Endothelial cell (in vitro differentiated cells): Measurements from ENCODE around the gene S100A6. TPM values are rescaled to one million over a fixed set of nuclear protein-coding genes. Genes with fewer than 3 reads are reported as not detected.
"Not testable (repeated sequence)": the region's sequence is repeated elsewhere in the genome, so short reads cannot be mapped to it uniquely, and the experiment has no call there.

Source experiments
- DNase-seq: peaks from one replicate; pipeline ENCODE4 v3.0.0; 2021; ENCODE audit warnings: low spot score
- H3K27ac Mint-ChIP-seq: one replicate; pipeline ENCODE4 v1.8.0; 2021; ENCODE audit warnings: mixed read lengths, inconsistent platforms; ENCODE audit not compliant: unreplicated experiment
- H3K27me3 Mint-ChIP-seq: one replicate; pipeline ENCODE4 v1.8.0; 2021; ENCODE audit warnings: mild to moderate bottlenecking, moderate library complexity, mixed read lengths, inconsistent platforms; ENCODE audit not compliant: unreplicated experiment
- H3K36me3 Mint-ChIP-seq: one replicate; pipeline ENCODE4 v1.8.0; 2021; ENCODE audit warnings: mild to moderate bottlenecking, low read depth, mixed read lengths, inconsistent platforms; ENCODE audit not compliant: unreplicated experiment
- H3K4me1 Mint-ChIP-seq: one replicate; pipeline ENCODE4 v1.8.0; 2021; ENCODE audit warnings: mild to moderate bottlenecking, mixed read lengths, inconsistent platforms; ENCODE audit not compliant: unreplicated experiment
- H3K4me3 Mint-ChIP-seq: one replicate; pipeline ENCODE4 v1.8.0; 2021; ENCODE audit warnings: mild to moderate bottlenecking, mixed read lengths, inconsistent platforms; ENCODE audit not compliant: unreplicated experiment
- H3K9me3 Mint-ChIP-seq: one replicate; pipeline ENCODE4 v1.8.0; 2021; ENCODE audit warnings: mixed read lengths, inconsistent platforms; ENCODE audit not compliant: unreplicated experiment
- total RNA-seq: library from RNA; stranded (reverse); fragmentation: NEBNext Ultra II Directional; extraction: Animal tissue kit (Norgen Biotek cat#: 25700); gene quantifications from one replicate; pipeline ENCODE4 v1.2.1, GENCODE V29; 2021; ENCODE audit not compliant: unreplicated experiment
- TF ChIP-seq, protein P1 (sequence below): fragments of 200-600 bp; sonication (generic); IDR thresholded peaks from one replicate; pipeline ENCODE4 v1.5.0; 2021; ENCODE audit warnings: antibody characterized with exemption; ENCODE audit not compliant: unreplicated experiment

S100A6 gene
- total RNA-seq, 1 donor from 2014 or later: 11.9 TPM

DNA sequence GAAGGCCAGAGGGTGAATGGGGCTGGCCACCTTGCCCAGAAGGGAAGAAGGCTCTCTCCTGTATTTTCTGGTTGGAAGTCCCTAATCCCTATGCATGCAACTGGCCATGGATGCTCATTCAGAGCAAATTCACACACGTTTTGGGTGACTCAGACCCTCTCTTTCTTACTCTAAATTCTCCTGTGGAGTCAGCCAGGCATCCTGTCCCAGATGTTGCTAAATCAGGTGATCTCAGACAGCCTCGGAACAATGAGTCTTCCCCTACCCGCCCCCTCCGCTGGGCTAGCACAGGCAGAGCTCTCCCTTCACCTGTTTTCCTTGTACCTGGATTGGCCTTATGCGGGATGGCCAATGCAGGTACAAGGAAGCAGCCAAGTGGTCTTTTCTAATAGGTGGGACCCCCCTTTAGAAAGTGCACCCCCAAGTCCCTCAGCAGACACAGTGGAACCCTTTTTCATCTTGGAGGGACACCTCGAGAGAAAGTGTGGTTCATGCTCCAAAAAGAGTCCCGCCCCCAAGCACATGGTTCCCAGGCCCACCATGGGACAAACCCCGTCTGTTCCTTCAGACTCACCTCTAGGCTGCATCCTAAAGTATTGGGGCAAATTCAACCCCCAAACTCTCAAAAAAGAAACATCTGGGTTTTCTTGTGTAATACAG lies 8.6 kb downstream of the S100A6 start:
- Mint-ChIP-seq H3K9me3 (no peaks in the 10 kb centered on the region), H3K27me3 (no peaks in the 10 kb centered on the region), H3K36me3 (no peaks in the 10 kb centered on the region), H3K4me3 (no peak overlapping the region), H3K4me1 (peaks cover under 1% of the 10 kb centered on the region), H3K27ac (no peak overlapping the region)
- no peak for DNase-seq
- TF ChIP-seq, protein P1, sequence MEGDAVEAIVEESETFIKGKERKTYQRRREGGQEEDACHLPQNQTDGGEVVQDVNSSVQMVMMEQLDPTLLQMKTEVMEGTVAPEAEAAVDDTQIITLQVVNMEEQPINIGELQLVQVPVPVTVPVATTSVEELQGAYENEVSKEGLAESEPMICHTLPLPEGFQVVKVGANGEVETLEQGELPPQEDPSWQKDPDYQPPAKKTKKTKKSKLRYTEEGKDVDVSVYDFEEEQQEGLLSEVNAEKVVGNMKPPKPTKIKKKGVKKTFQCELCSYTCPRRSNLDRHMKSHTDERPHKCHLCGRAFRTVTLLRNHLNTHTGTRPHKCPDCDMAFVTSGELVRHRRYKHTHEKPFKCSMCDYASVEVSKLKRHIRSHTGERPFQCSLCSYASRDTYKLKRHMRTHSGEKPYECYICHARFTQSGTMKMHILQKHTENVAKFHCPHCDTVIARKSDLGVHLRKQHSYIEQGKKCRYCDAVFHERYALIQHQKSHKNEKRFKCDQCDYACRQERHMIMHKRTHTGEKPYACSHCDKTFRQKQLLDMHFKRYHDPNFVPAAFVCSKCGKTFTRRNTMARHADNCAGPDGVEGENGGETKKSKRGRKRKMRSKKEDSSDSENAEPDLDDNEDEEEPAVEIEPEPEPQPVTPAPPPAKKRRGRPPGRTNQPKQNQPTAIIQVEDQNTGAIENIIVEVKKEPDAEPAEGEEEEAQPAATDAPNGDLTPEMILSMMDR: no peak

DNA sequence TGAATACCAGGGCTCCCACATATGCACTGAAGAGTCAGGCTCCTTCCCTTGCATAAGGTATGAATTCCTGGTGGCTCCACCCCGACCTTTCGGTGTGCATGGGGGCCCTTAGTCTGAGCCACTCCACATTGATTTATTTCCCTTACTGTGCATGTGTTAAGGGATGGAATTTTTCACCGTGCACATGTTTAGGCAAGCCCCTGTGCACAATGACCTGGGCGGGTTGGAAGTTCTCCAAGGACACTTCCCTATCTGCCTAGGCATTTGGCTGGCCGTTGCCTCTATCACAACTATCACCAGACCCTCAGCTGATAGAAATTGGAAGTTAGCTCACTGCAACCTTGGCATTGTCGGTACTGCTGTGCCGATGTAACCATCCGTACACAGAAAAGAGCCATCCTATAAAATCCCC lies 9.7 kb downstream of the S100A6 start:
- DNase-seq: no peak
- Mint-ChIP-seq H3K27me3 (no peaks in the 10 kb centered on the region), H3K36me3 (no peaks in the 10 kb centered on the region), H3K9me3 (no peaks in the 10 kb centered on the region), H3K4me1 (no peaks in the 10 kb centered on the region), H3K4me3 (no peak overlapping the region), H3K27ac (no peak overlapping the region)
- TF ChIP-seq, protein P1: no peak

DNA sequence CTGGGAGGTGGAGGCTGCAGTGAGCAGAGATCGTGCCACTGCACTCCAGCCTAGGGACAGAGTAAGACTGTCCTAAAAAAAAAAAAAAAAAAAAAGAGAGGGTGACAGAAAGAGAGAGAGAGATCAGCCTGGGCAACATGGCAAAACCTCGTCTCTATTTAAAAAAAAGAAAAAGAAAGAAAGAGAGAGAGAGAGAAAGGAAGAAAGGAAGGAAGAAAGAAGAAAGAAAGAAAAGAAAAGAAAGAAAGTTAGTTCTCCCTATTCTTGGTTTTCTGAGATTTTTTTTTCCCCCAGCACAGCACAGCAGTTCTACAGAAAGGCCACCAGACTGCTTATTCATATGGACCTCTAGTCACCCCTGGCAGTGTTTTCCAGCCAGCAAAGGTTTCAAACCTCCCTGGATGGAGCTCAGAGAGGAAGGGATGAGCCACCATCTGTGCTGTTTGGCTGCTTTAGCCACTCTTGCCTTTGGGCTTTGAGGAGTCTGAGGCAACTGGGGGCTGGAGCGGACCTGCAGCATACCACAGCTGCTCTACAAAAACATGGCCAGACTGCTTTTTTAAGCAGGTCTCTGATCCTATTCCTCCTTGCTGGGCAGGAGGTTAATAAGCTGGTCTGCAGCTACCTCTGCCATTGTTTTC lies 10.6 kb downstream of the S100A6 start:
- Mint-ChIP-seq H3K36me3 (no peaks in the 10 kb centered on the region), H3K9me3 (no peaks in the 10 kb centered on the region), H3K27ac (no peak overlapping the region), H3K4me3 (no peak overlapping the region), H3K4me1 (no peaks in the 10 kb centered on the region), H3K27me3 (no peaks in the 10 kb centered on the region)
- DNase-seq: no peak
- TF ChIP-seq, protein P1: no peak

DNA sequence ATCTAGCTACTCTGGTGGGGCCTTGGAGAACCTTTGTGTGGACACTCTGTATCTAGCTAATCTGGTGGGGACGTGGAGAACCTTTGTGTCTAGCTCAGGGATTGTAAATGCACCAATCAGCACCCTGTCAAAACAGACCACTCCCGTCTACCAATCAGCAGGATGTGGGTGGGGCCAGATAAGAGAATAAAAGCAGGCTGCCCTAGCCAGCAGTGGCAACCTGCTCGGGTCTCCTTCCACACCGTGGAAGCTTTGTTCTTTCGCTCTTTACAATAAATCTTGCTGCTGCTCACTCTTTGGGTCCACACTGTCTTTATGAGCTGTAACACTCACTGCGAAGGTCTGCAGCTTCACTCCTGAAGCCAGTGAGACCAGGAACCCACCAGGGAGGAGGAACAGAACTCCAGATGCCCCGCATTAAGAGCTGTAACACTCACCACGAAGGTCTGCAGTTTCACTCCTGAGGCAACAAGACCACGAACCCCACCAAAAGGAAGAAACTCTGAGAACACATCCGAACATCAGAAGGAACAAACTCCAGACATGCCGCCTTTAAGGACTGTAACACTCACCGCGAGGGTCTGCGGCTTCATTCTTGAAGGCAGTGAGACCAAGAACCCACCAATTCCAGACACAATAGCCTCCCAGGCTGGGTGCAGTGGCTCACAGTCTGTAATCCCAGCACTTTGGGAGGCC lies 13.3 kb downstream of the S100A6 start:
- H3K4me1 Mint-ChIP-seq, DNase-seq, H3K9me3 Mint-ChIP-seq, H3K36me3 Mint-ChIP-seq, H3K27ac Mint-ChIP-seq, H3K27me3 Mint-ChIP-seq, H3K4me3 Mint-ChIP-seq: not testable (repeated sequence)

DNA sequence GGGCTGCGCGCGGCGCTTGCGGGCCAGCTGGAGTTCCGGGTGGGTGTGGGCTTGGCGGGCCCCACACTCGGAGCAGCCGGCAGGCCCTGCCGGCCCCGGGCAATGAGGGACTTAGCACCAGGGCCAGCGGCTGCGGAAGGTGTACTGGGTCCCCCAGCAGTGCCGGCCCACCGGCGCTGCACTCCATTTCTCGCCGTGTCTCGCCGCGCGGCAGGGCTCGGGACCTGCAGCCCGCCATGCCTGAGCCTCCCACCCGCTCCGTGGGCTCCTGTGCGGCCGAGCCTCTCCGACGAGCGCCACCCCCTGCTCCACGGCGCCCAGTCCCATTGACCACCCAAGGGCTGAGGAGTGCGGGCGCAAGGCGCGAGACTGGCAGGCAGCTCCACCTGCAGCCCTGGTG lies 14.0 kb downstream of the S100A6 start:
- not testable (repeated sequence) for H3K27ac Mint-ChIP-seq, DNase-seq, H3K36me3 Mint-ChIP-seq, H3K4me3 Mint-ChIP-seq, H3K4me1 Mint-ChIP-seq, H3K9me3 Mint-ChIP-seq, H3K27me3 Mint-ChIP-seq
